ENCODE data around the gene GNAQ. TPM values are rescaled to one million over a fixed set of nuclear protein-coding genes. Genes with fewer than 3 reads are reported as not detected.

GNAQ gene
- total and polyA plus RNA-seq, 9 donors: 22.0 to 72.2 (median 53.1) TPM

DNA sequence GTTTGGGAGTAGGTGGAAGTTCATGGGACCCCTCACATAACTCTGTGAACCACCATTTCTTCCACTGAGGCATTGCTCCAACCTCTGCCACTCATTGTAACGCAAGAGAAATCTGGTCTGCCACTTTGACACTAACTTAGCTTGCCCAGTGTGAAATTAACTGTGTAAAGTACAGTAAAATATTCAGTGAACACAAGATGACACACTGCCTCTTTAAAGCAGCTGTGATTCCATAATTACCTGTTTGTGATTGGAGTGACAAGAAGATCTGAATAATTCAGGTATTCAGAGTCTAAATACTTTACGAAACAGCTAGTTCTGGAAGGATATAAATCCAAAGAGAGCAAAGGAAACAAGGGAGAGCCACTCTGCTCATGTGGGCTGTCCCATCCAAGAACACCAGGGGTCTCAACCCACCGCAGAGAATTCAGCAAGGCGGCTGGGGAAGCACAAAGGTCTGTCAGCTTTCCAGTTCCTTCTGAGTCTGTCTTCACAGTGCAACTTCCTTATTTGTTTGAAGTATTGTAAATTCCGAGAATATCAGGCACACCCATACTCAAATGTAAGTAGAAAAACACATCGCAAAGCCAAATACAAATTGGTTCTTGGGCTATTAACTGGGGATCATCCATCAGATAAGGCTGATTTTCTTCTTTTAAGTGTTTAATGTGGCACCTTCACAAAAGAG lies 86.9 kb downstream of the GNAQ start:
- Histone ChIP-seq H3K27ac (no peak overlapping the region), H3K9me3 (no peaks in the 10 kb centered on the region), H3K4me1 (ENCODE audit: insufficient read depth) (peaks cover 29% of the 10 kb centered on the region), H3K36me3 (no peaks in the 10 kb centered on the region), H3K27me3 (no peaks in the 10 kb centered on the region), H3K4me3 (no peak overlapping the region)
- intact Hi-C loops (cut with DNase I): no loop called here
- WGBS, 3 donors: 26 to 34% (median 34%) methylated on average over 6 of the region's 6 CpGs
- no peak for TF ChIP-seq POLR2A (IDR thresholded peaks at IDR 0.05)
- no peak for TF ChIP-seq EP300 (IDR thresholded peaks at IDR 0.05)
- TF ChIP-seq, protein P1, sequence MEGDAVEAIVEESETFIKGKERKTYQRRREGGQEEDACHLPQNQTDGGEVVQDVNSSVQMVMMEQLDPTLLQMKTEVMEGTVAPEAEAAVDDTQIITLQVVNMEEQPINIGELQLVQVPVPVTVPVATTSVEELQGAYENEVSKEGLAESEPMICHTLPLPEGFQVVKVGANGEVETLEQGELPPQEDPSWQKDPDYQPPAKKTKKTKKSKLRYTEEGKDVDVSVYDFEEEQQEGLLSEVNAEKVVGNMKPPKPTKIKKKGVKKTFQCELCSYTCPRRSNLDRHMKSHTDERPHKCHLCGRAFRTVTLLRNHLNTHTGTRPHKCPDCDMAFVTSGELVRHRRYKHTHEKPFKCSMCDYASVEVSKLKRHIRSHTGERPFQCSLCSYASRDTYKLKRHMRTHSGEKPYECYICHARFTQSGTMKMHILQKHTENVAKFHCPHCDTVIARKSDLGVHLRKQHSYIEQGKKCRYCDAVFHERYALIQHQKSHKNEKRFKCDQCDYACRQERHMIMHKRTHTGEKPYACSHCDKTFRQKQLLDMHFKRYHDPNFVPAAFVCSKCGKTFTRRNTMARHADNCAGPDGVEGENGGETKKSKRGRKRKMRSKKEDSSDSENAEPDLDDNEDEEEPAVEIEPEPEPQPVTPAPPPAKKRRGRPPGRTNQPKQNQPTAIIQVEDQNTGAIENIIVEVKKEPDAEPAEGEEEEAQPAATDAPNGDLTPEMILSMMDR (IDR thresholded peaks at IDR 0.05): no peak
- DNase-seq: no peak

DNA sequence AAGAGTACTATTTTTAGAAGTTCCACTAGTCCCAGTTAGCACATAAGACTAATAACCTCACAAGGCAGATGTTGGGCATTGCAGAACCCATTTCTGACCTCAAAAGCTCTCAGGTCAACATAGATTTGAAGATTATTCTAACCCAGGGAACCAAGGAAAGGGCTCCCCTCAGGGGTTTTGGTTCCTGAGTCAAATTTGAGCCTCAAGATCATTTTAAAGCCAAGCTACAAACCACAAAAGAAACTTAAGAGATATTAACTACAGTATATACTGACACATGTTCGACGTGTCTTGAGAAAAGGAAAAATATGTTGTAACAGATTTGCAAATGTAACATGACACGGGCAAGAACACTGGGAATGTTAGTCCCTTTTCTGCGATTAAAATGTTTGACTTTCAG lies 88.6 kb downstream of the GNAQ start:
- H3K36me3 ChIP-seq: no peaks in the 10 kb centered on the region
- H3K4me3 ChIP-seq: no peak overlapping the region
- H3K27me3 ChIP-seq: no peaks in the 10 kb centered on the region
- H3K4me1 ChIP-seq (ENCODE audit: insufficient read depth): peaks cover 21% of the 10 kb centered on the region
- WGBS, 3 donors: 81 to 96% (median 95%) methylated on average over 4 of the region's 4 CpGs
- intact Hi-C loops (cut with DNase I): no loop called here
- H3K27ac ChIP-seq: no peak overlapping the region
- TF ChIP-seq EP300 (IDR thresholded peaks at IDR 0.05) (no peak), POLR2A (IDR thresholded peaks at IDR 0.05) (no peak)
- no peak for DNase-seq
- no peaks in the 10 kb centered on the region for H3K9me3 ChIP-seq

DNA sequence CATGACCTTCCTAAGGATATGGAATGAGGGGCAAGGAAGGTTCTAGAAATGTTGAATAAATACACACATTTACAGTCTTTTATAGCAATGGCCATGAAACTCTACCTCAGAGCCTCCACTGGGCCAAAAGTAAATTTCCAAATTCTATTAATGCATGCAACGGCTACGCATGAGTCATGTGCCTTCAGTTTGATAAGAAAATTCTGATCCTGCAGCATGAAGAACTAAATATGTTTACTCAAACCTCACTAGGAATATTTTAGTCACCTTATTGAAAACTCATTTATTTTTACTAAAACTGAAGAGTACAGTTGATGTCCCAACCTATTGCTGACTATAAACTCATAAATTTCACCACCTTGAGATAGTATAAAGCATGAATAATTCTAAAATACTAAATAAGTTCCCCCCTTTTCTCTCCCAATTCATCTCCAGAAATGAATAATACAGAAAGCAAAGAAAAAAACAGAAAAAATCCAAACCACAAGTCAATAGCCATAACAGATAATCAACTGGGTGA lies 92.4 kb downstream of the GNAQ start:
- no peak for DNase-seq
- 22 to 34% (median 28%) methylated on average over 2 of the region's 2 CpGs for WGBS, 3 donors
- Histone ChIP-seq H3K9me3 (no peaks in the 10 kb centered on the region), H3K36me3 (no peaks in the 10 kb centered on the region), H3K27me3 (no peaks in the 10 kb centered on the region), H3K4me3 (no peak overlapping the region), H3K4me1 (ENCODE audit: insufficient read depth) (peaks cover under 1% of the 10 kb centered on the region), H3K27ac (no peak overlapping the region)
- intact Hi-C loops (cut with DNase I): no loop called here
- TF ChIP-seq, protein P1 (IDR thresholded peaks at IDR 0.05): no peak
- TF ChIP-seq POLR2A (IDR thresholded peaks at IDR 0.05) (no peak), EP300 (IDR thresholded peaks at IDR 0.05) (no peak)

DNA sequence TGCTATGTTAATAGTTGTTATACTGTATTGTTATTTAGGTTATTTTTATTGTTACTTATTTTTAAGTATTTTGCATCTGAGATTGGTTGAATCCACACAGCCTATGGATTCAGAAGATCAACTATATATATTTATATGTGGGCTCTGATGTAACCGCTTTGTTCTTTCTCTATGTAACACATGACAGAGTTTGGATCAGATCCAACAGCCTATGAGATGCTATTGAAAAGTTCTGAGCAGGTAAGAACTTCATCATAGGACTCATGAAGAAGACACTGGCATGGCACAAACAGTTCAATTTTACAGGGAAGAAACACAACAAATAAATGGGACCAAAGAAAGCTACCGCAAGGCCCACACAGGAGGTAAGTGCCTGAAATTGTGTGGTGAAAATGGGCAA lies 93.4 kb downstream of the GNAQ start:
- Histone ChIP-seq H3K27ac (no peak overlapping the region), H3K4me1 (ENCODE audit: insufficient read depth) (no peaks in the 10 kb centered on the region), H3K36me3 (no peaks in the 10 kb centered on the region), H3K27me3 (no peaks in the 10 kb centered on the region), H3K4me3 (no peak overlapping the region), H3K9me3 (no peaks in the 10 kb centered on the region)
- TF ChIP-seq, protein P1 (IDR thresholded peaks at IDR 0.05): no peak
- TF ChIP-seq EP300 (IDR thresholded peaks at IDR 0.05) (no peak), POLR2A (IDR thresholded peaks at IDR 0.05) (no peak)
- no peak for DNase-seq
- intact Hi-C loops (cut with DNase I): no loop called here
- 96 to 99% (median 99%) methylated on average over 2 of the region's 2 CpGs for WGBS, 3 donors

GRCh38 chr9:77935974-77936373 lies 95.6 kb downstream of the GNAQ start:
- TF ChIP-seq POLR2A (IDR thresholded peaks at IDR 0.05): no peak
- TF ChIP-seq EP300 (IDR thresholded peaks at IDR 0.05): no peak
- TF ChIP-seq, protein P1 (IDR thresholded peaks at IDR 0.05): no peak
- Histone ChIP-seq H3K4me1 (ENCODE audit: insufficient read depth) (peaks cover 4% of the 10 kb centered on the region), H3K9me3 (no peaks in the 10 kb centered on the region), H3K36me3 (no peaks in the 10 kb centered on the region), H3K27me3 (no peaks in the 10 kb centered on the region), H3K27ac (no peak overlapping the region), H3K4me3 (no peak overlapping the region)
- intact Hi-C loops (cut with DNase I): no loop called here
- DNase-seq: no peak
- 67 to 95% (median 88%) methylated on average over 3 of the region's 3 CpGs for WGBS, 3 donors
